GM20000 (cell line): Measurements from ENCODE around the gene CD48.

Experiments used
- DNase-seq: peaks from one replicate; pipeline ENCODE4 v3.0.0; 2012; ENCODE audit warnings: low spot score
- CTCF ChIP-seq: IDR thresholded peaks from 2 replicates; pipeline ENCODE4 v1.5.1; 2012; ENCODE audit warnings: mild to moderate bottlenecking, control low read depth; ENCODE audit errors: extremely low read depth, missing control alignments

CD48 gene

GRCh38 chr1:160672789-160673695 lies 38.6 kb downstream of the CD48 start:
- no peak for DNase-seq
- no peak for TF ChIP-seq CTCF

- no peak for DNase-seq
- no peak for TF ChIP-seq CTCF
These were observed 39.8 kb downstream of the CD48 start for GRCh38 chr1:160671603-160672517.

DNA sequence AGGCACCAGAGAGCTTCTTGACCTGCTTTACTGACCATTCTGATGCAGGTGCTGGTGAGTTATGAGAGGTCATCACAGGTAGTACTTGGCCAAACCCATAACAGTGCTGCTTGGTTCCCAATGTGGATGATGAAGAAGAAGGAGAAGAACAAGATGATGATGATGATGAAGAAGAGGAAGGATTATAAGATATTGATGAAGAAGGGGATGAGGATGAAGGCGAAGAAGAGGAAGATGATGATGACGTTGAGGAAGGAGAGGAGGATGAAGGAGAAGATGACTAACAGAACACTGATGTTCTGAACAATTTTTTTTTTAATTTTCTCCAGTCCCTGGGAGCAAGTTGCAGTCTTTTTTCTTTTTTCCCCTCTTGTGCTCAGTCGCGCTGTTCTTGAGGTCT lies 40.9 kb downstream of the CD48 start:
- no peak for DNase-seq
- no peak for TF ChIP-seq CTCF

GRCh38 chr1:160669802-160670201 lies 41.8 kb downstream of the CD48 start:
- TF ChIP-seq CTCF = no peak

GRCh38 chr1:160669276-160669675 lies 42.3 kb downstream of the CD48 start:
- no peak for TF ChIP-seq CTCF
- DNase-seq = no peak

More at GRCh38 chr1:160669802-160670201, 41.8 kb downstream of the CD48 start:
- no peak for DNase-seq

- TF ChIP-seq CTCF = no peak
- no peak for DNase-seq
These were observed 43.7 kb downstream of the CD48 start for GRCh38 chr1:160667896-160668295.

DNA sequence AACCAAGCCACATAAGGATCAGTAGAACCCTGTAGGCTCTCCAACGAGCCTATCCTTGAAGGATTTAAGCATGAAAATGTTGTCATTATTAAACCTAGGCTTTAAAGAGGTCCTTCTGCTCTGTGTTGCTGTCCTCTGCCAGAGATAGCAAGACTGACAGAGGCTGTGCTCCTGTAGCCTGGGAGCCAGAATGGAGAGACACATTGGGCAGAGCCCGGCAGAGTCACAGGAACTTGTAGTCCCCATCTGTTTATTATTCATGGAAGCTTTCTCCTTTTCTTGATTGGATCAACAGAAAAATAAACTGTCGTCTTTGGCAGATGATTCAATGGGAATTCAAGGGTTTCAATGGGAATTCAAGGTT lies 45.6 kb downstream of the CD48 start:
- no peak for TF ChIP-seq CTCF
- no peak for DNase-seq
